Retinal pigment epithelial cell (primary cell): ENCODE data around the gene CPLX3.
A peak's percentile ranks its signal among the peaks of the same experiment; 100 is the strongest.
"Not testable (repeated sequence)": the region's sequence is repeated elsewhere in the genome, so short reads cannot be mapped to it uniquely, and the experiment has no call there.

Experiments
- DNase-seq: peaks from one replicate; pipeline ENCODE4 v3.0.0-alpha.2; 2010; ENCODE audit warnings: low read depth
- H3K4me3 ChIP-seq: 2 replicates; pipeline ENCODE4 v1.5.1; 2011; ENCODE audit warnings: mild to moderate bottlenecking, low read length, control low read depth, moderate library complexity
- CTCF ChIP-seq: conservative IDR thresholded peaks from 2 replicates; pipeline ENCODE4 v1.5.1; 2011; ENCODE audit warnings: low read depth, low read length, control low read depth, inconsistent platforms

Gene CPLX3

GRCh38 chr15:74785194-74786032, 41.0 kb upstream of the CPLX3 start:
- no peak overlapping the region for H3K4me3 ChIP-seq
- DNase-seq: no peak
- no peak for TF ChIP-seq CTCF

GRCh38 chr15:74786081-74786480, 40.3 kb upstream of the CPLX3 start:
- not testable (repeated sequence) for DNase-seq, H3K4me3 ChIP-seq

GRCh38 chr15:74786551-74787165, 39.8 kb upstream of the CPLX3 start:
- H3K4me3 ChIP-seq: no peak overlapping the region
- TF ChIP-seq CTCF: no peak
- DNase-seq: no peak

- no peak overlapping the region for H3K4me3 ChIP-seq
- peak; percentile 76 for TF ChIP-seq CTCF
- no peak for DNase-seq
Observed at GRCh38 chr15:74787251-74788041, 39.0 kb upstream of the CPLX3 start.

GRCh38 chr15:74788042-74788682, 38.3 kb upstream of the CPLX3 start:
- no peak for TF ChIP-seq CTCF
- DNase-seq: no peak
- no peak overlapping the region for H3K4me3 ChIP-seq

GRCh38 chr15:74788683-74789151, 37.7 kb upstream of the CPLX3 start:
- H3K4me3 ChIP-seq: no peak overlapping the region
- DNase-seq: no peak

More at GRCh38 chr15:74788683-74789151, 37.7 kb upstream of the CPLX3 start:
- TF ChIP-seq CTCF: no peak
